Fibroblast of lung (primary cell): Measurements from ENCODE around the gene FILIP1L.

Source experiments
- CTCF ChIP-seq, 2 donors: IDR thresholded peaks in 1 of 2; conservative IDR thresholded peaks in 1 of 2; 1 replicate in 1 of 2; 2 replicates in 1 of 2; pipeline ENCODE4 v1.5.1; 2011 to 2012; ENCODE audit warnings: low read length in 2 of 2, control low read depth in 1 of 2, inconsistent platforms in 1 of 2, low read depth in 1 of 2, mild to moderate bottlenecking in 1 of 2
- EZH2 ChIP-seq: IDR thresholded peaks from 2 replicates; pipeline ENCODE4 v1.5.1; 2012; ENCODE audit warnings: low read length, control low read depth, mild to moderate bottlenecking; ENCODE audit errors: missing control alignments

GRCh38 chr3:100123112-100123511, 8.8 kb upstream of the FILIP1L start:
- no peak for TF ChIP-seq CTCF (conservative IDR thresholded peaks at IDR 0.05 in 1 of 2, IDR thresholded peaks at IDR 0.05 in 1 of 2; ENCODE audit: low read depth in 1 of 2, low read length in 2 of 2)
- TF ChIP-seq EZH2, result no peak
